ENCODE measurements around the gene COA1.

The COA1 gene

DNA sequence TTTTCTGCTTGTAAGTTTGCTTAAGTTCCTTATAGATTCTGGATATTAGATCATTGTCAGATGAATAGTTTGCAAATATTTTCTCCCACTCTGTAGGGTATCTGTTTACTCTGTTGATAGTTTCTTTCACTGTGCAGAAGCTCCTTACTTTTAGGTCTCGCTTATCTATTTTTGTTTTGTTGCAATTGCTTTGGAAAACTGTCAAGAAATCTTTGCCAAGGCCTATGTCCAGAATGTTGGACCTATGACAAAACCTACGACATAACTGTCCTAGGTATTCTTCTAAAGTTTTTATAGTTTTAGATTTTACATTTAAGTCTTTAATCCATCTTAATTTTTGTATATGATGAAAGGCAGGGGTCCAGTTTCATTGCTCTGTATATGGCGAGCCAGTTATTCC is 27.4 kb downstream of the COA1 start:
- TF ChIP-seq, protein P1, sequence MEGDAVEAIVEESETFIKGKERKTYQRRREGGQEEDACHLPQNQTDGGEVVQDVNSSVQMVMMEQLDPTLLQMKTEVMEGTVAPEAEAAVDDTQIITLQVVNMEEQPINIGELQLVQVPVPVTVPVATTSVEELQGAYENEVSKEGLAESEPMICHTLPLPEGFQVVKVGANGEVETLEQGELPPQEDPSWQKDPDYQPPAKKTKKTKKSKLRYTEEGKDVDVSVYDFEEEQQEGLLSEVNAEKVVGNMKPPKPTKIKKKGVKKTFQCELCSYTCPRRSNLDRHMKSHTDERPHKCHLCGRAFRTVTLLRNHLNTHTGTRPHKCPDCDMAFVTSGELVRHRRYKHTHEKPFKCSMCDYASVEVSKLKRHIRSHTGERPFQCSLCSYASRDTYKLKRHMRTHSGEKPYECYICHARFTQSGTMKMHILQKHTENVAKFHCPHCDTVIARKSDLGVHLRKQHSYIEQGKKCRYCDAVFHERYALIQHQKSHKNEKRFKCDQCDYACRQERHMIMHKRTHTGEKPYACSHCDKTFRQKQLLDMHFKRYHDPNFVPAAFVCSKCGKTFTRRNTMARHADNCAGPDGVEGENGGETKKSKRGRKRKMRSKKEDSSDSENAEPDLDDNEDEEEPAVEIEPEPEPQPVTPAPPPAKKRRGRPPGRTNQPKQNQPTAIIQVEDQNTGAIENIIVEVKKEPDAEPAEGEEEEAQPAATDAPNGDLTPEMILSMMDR (IDR thresholded peaks at IDR 0.05; ENCODE audit: control insufficient read depth, extremely low read depth, insufficient read depth), result no peak
- peak; percentile 3 for DNase-seq (ENCODE audit: low read depth)
- no peak overlapping the region for H3K4me3 ChIP-seq (ENCODE audit: low read depth, low read length)

DNA sequence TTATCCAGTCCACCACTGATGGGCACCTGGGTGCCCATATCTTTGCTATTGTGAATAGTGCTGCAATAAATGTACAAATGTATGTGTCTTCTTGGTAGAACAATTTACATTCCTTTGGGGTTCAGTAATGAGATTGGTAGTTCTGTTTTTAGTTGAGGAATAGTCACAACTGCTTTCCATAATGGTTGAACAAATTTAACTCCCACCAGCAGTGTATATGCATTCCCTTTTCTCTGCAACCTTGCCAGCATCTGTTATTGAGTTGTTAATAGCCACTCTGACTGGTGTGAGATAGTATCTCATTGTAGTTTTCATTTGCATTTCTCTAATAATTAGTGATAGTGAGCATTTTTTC is 27.8 kb downstream of the COA1 start:
- no peak overlapping the region for H3K4me3 ChIP-seq (ENCODE audit: low read depth, low read length)
- TF ChIP-seq, protein P1 (IDR thresholded peaks at IDR 0.05; ENCODE audit: control insufficient read depth, extremely low read depth, insufficient read depth), result no peak
- no peak for DNase-seq (ENCODE audit: low read depth)

DNA sequence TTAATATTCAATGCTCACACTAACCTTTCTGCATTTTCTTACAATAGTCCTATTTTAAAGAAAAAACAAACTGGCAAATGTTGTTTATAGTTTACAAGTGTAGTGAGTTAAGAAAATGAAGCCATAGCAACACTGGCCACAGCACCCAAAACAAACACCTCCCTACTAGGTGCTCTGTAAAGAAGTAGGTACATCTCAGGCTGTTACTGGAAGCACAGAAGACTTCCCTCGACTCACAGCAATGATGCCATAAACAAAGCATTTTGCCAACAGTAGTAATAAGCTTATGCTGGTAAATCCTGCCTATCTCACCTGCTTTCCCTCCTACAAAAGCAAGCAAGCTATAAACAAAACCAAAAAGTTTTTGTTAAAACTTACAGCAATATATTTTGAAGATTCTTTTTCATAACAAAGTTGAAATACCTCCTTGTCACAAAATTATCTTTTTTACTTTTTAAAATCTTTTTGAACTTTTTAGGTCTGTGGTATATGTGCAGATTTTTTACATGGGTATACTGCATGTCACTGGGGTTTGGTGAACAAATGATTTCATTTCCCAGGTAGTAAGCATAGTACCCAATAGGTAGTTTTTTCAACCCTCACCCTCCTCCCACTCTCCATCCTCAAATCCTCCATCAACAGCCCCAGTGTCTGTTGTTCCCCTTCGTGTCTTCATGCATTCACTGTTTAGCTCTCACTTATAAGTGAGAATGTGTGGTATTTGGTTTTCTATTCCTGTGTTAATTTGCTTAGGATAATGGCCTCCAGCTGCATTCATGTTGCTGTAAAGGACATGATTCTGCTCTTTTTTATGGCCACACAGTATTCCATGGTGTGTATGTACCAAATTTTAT is 28.4 kb downstream of the COA1 start:
- TF ChIP-seq, protein P1 (IDR thresholded peaks at IDR 0.05; ENCODE audit: control insufficient read depth, extremely low read depth, insufficient read depth), result no peak
- no peak overlapping the region for H3K4me3 ChIP-seq (ENCODE audit: low read depth, low read length)
- peak; percentile 4 for DNase-seq (ENCODE audit: low read depth)

DNA sequence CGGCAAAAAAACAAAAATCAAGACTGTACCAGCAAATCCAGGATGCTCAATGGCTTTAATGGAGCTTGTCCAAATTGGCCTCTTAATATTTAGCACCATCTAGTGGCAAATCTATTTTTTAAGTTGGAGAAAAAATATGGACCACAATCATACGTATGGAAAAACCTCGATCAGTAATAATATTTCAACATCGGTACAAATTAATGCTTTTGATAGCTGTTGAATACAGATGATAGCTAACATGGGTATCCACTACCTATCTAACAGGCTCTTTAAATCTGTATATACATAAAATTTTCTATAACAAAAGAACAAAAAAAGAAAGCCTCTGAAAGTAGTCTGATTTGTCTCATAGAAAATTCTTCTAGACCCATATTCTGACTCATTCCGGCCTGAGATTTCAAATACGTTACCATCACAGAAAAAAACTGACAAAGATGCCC is 29.2 kb downstream of the COA1 start:
- TF ChIP-seq, protein P1 (IDR thresholded peaks at IDR 0.05; ENCODE audit: control insufficient read depth, extremely low read depth, insufficient read depth), result peak; percentile 60
- DNase-seq (ENCODE audit: low read depth), result peak; percentile 19
- no peak overlapping the region for H3K4me3 ChIP-seq (ENCODE audit: low read depth, low read length)

DNA sequence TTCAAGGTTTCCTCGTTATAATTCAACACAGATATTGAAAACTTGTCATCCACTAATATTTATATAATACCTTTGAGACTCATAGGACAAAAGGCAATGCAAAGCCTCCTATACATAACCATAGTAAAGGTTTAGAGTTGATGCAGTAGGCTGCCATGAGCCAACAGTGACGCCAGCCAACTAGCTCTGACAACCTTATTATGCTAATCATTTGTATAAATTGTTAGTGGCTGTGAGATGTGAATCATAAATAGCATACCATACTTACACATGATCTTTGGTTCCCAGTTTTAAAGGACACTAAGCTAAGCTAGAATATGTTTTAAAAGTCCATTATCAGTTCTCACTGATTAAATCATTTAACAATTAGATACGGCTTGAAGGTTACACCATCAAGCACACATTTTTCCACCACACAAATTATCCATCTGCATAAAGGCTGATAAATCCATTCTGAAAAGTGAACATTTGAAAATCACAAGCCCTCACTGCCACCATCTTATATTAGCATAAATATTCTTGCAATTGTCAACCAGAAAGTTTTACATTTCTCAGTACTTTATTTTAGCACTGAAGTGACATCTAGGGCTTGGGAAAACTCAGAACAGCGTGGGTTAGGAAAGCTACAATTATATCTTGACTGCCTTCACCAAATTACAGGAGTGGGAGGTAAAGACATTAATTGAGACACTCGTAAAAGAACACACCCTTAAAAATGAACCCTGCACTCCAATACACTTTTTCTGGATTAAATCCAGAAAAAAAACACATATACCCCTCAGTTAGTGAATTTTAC is 30.7 kb downstream of the COA1 start:
- no peak overlapping the region for H3K4me3 ChIP-seq (ENCODE audit: low read depth, low read length)
- DNase-seq (ENCODE audit: low read depth), result no peak
- TF ChIP-seq, protein P1 (IDR thresholded peaks at IDR 0.05; ENCODE audit: control insufficient read depth, extremely low read depth, insufficient read depth), result no peak

DNA sequence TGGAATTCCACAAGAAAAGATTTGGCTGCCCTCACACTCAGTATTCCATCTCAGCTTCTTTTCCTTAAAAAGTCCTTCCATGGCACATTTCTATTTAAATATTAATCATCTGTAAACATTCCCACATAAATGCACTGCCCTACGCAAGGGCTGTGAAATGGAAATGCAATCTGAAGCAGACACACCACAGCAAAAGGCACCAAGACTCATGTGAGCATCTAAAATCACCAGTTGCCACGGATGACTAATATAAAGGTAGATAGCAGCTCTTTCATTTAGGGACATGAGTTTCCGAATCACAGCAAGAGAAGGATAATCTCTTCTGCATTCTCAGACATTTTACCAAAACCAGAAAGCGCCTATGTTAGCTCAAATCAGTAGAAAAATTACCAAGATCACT is 31.6 kb downstream of the COA1 start:
- TF ChIP-seq, protein P1 (IDR thresholded peaks at IDR 0.05; ENCODE audit: control insufficient read depth, extremely low read depth, insufficient read depth), result no peak
- no peak overlapping the region for H3K4me3 ChIP-seq (ENCODE audit: low read depth, low read length)
- DNase-seq (ENCODE audit: low read depth), result no peak
